Measurements from ENCODE around the gene HELQ.
"Not testable (repeated sequence)": the region's sequence is repeated elsewhere in the genome, so short reads cannot be mapped to it uniquely, and the experiment has no call there.

HELQ gene

DNA sequence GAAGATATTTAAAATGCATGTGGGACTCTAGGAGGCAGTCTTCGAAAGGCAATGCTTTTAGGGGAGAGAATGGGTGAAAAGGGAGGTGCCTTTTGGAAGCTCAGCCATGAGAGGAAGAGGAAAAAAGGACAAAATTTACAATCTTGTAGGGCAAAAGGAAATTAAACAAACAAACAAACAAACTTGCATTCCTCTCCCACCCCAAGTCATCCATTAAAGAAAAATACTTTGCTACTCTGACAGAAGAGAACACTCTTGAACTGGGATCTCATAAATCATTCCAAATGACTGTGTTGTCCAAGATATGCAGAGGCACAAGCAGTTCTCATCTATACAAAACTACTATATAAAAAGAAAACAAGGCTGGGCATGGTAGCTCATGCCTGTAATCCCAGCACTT, 46.7 kb downstream of the HELQ start:
- no peaks in the 10 kb centered on the region for H3K9me3 ChIP-seq (ENCODE audit: severe bottlenecking)
- no peak for TF ChIP-seq CTCF (IDR thresholded peaks at IDR 0.05; ENCODE audit: low read depth, low read length)
- no peaks in the 10 kb centered on the region for H3K27me3 ChIP-seq (ENCODE audit: insufficient read depth, low read depth, severe bottlenecking)

DNA sequence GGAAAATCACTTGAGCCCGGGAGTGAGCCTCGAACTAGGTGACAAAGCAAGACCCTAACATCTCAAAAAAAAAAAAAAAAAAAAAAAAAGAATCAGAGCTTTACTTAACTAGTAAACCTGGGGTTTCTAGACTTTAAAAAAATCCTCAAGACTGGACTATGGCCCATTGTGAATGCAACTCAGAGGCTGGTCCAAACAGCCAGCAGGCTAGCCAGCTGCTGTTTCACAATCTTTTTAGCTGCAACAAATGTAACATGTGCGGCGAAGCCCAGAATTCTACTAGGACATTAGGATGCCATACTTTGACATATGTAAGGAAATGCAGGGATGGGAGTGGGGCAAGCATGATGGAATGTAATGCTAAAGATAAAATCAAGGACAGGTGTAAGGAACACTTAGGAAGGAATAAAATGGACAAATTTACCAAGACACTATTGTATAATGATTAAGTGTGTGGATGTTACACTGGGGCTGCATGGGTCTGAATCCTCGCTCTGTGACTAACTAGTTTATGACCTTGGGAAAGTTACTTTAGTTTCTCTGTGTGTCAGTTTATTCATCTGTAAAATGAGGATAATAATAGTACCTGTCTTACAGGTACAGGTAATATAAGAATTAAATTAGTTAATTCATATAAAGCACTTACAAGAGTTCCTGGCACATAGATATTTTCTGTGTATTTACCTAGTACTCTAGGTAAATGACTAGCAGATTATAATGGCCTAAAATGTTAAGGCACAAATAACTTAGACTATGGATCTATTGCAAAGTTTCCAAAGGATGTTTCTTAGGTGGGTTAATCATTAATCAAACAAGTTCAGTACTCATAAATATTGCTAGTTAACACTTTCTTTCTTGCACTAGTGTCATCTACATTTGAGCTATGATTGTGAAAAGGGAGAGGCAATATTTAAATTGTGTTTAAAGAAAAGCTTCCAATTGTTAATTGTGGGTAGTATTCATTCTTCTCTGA, 49.5 kb downstream of the HELQ start:
- Histone ChIP-seq H3K27ac (no peak overlapping the region), H3K27me3 (ENCODE audit: insufficient read depth, low read depth, severe bottlenecking) (no peaks in the 10 kb centered on the region), H3K36me3 (no peaks in the 10 kb centered on the region), H3K4me3 (ENCODE audit: low read depth, low read length) (no peak overlapping the region), H3K9me3 (ENCODE audit: severe bottlenecking) (no peaks in the 10 kb centered on the region)
- no peak for TF ChIP-seq CTCF (IDR thresholded peaks at IDR 0.05; ENCODE audit: low read depth, low read length)
- no peak for DNase-seq

More for the DNA sequence above, 46.7 kb downstream of the HELQ start:
- no peak overlapping the region for H3K4me3 ChIP-seq (ENCODE audit: low read depth, low read length)
- no peak for DNase-seq
- H3K27ac ChIP-seq: no peak overlapping the region
- no peaks in the 10 kb centered on the region for H3K36me3 ChIP-seq

DNA sequence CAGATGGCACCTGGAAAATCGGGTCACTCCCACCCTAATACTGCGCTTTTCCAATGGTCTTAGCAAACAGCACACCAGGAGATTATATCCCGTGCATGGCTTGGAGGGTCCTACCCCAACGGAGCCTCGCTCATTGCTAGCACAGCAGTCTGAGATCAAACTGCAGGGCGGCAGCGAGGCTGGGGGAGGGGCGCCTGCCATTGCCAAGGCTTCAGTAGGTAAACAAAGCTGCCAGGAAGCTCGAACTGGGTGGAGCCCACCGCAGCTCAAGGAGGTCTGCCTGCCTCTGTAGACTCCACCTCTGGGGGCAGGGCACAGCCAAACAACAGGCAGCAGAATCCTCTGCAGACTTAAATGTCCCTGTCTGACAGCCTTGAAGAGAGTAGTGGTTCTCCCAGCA, 57.5 kb downstream of the HELQ start:
- not testable (repeated sequence) for H3K27me3 ChIP-seq (ENCODE audit: insufficient read depth, low read depth, severe bottlenecking); H3K27ac ChIP-seq; DNase-seq; H3K9me3 ChIP-seq (ENCODE audit: severe bottlenecking); H3K36me3 ChIP-seq; H3K4me3 ChIP-seq (ENCODE audit: low read depth, low read length)

DNA sequence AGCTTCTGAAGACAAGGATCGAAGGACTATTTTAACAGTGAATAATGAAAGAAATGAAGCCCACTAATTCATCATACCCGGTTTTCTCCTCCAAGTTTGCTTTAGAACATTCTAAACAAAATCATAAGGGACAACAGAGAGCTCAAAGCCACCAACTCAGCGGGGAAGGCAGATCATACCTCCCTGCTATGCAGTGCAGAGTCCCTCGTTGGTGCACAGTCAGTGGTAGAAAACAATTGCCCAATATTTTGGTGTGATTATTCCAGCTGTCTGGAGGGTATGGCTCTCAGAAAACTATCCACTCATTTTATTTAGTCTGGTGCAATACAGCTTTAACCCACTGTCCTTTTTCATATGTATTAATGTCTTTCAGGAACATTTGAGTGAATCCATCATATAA, 61.7 kb downstream of the HELQ start:
- Histone ChIP-seq H3K9me3 (ENCODE audit: severe bottlenecking) (peaks cover 6% of the 10 kb centered on the region), H3K27me3 (ENCODE audit: insufficient read depth, low read depth, severe bottlenecking) (no peaks in the 10 kb centered on the region), H3K4me3 (ENCODE audit: low read depth, low read length) (no peak overlapping the region)

DNA sequence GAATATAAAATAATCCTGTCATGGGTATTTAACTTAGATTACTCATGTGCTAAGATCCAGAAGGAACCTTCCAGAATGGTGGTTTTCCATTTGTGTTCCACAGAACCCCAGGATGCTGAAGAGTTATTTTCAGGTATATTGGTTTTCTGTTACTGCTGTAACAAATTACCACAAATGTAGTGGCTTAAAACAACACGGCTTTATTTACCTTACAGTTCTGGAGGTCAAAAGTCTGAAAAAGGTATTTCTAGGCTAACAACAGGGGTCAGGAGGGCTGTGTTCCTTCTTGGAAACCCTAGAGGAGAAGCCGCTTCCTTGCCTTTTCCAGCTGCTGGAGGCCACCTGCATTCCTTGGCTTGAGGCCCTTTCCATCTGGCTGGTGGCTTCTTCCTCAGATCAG, 63.1 kb downstream of the HELQ start:
- peaks cover 1% of the 10 kb centered on the region for H3K9me3 ChIP-seq (ENCODE audit: severe bottlenecking)
- H3K4me3 ChIP-seq (ENCODE audit: low read depth, low read length): no peak overlapping the region
- no peak overlapping the region for H3K27ac ChIP-seq
- DNase-seq: no peak
- TF ChIP-seq CTCF (IDR thresholded peaks at IDR 0.05; ENCODE audit: low read depth, low read length): no peak
- H3K27me3 ChIP-seq (ENCODE audit: insufficient read depth, low read depth, severe bottlenecking): no peaks in the 10 kb centered on the region
- no peaks in the 10 kb centered on the region for H3K36me3 ChIP-seq

More for the DNA sequence above, 61.7 kb downstream of the HELQ start:
- DNase-seq: no peak
- H3K27ac ChIP-seq: no peak overlapping the region
- no peaks in the 10 kb centered on the region for H3K36me3 ChIP-seq
- no peak for TF ChIP-seq CTCF (IDR thresholded peaks at IDR 0.05; ENCODE audit: low read depth, low read length)

GRCh38 chr4:83390944-83391343, 64.7 kb downstream of the HELQ start:
- no peak overlapping the region for H3K4me3 ChIP-seq (ENCODE audit: low read depth, low read length)
- H3K9me3 ChIP-seq (ENCODE audit: severe bottlenecking): no peaks in the 10 kb centered on the region
- TF ChIP-seq CTCF (IDR thresholded peaks at IDR 0.05; ENCODE audit: low read depth, low read length): no peak
- H3K36me3 ChIP-seq: no peaks in the 10 kb centered on the region
- H3K27ac ChIP-seq: no peak overlapping the region
- no peak for DNase-seq
- no peaks in the 10 kb centered on the region for H3K27me3 ChIP-seq (ENCODE audit: insufficient read depth, low read depth, severe bottlenecking)

Measured in WERI-Rb-1 (cell line).